ENCODE measurements around the gene PPP4R4. TPM values are rescaled to one million over a fixed set of nuclear protein-coding genes. Genes with fewer than 3 reads are reported as not detected.
"Not testable (repeated sequence)": the region's sequence is repeated elsewhere in the genome, so short reads cannot be mapped to it uniquely, and the experiment has no call there.

Gene PPP4R4
- total RNA-seq, 1 experiment from 2014 or later: 3.9 TPM

- Histone ChIP-seq H3K9ac (ENCODE audit: extremely low read depth, insufficient read length, low read length) (no peak overlapping the region), H3T11ph (ENCODE audit: low read length) (no peak overlapping the region), H3K9me3 (ENCODE audit: control insufficient read depth, low read depth, low read length) (no peaks in the 10 kb centered on the region), H2AFZ (ENCODE audit: low read length) (no peak overlapping the region), H3K23me2 (ENCODE audit: insufficient read length, low read depth, low read length, poor library complexity, severe bottlenecking) (no peaks in the 10 kb centered on the region), H3K27me3 (ENCODE audit: insufficient read depth, low read length) (no peaks in the 10 kb centered on the region), H3K27ac (ENCODE audit: insufficient read length, low read depth, low read length) (no peak overlapping the region), H3K23ac (ENCODE audit: insufficient read length, low read depth, low read length) (no peak overlapping the region), H3K14ac (ENCODE audit: insufficient read depth, low read length) (no peak overlapping the region), H2BK120ac (ENCODE audit: low read depth, low read length, poor library complexity, severe bottlenecking) (no peak overlapping the region), H2BK12ac (ENCODE audit: insufficient read length, low read depth, low read length) (no peak overlapping the region), H3K4ac (ENCODE audit: low read depth, low read length) (no peak overlapping the region), H4K20me1 (ENCODE audit: control insufficient read depth, insufficient read depth, insufficient read length) (no peaks in the 10 kb centered on the region), H3K4me2 (ENCODE audit: insufficient read depth, insufficient read length, low read length) (no peak overlapping the region), H4K8ac (replicated peaks; ENCODE audit: insufficient read length, low read depth, low read length) (no peak overlapping the region), H3K4me1 (ENCODE audit: insufficient read depth, low read length) (no peaks in the 10 kb centered on the region), H2BK20ac (ENCODE audit: low read depth, low read length, poor library complexity, severe bottlenecking) (no peak overlapping the region), H2BK15ac (ENCODE audit: low read depth, low read length) (no peak overlapping the region), H2BK5ac (ENCODE audit: insufficient read length, low read length) (no peak overlapping the region), H4K91ac (ENCODE audit: insufficient read length, low read depth, low read length) (no peak overlapping the region), H3K79me2 (ENCODE audit: insufficient read depth, low read length) (no peaks in the 10 kb centered on the region), H3K18ac (ENCODE audit: insufficient read length, low read depth, low read length) (no peak overlapping the region), H2AK5ac (ENCODE audit: insufficient read length, low read length) (no peak overlapping the region), H4K5ac (ENCODE audit: insufficient read length, low read depth, low read length) (no peak overlapping the region), H3K56ac (ENCODE audit: insufficient read length, low read depth, low read length) (no peak overlapping the region), H3K79me1 (ENCODE audit: insufficient read depth, low read depth, low read length, poor library complexity, severe bottlenecking) (no peaks in the 10 kb centered on the region)
- peaks cover 0 to 6% (median 0%) of the 10 kb centered on the region in 3 experiments; a peak in 1 of 7 replicates for H3K36me3 Mint-ChIP-seq (ENCODE audit: insufficient read depth in 1 of 3, low read depth in 3 of 3)
- no peaks in the 10 kb centered on the region for H3K9me3 Mint-ChIP-seq
- H3K4me3 Mint-ChIP-seq: no peak overlapping the region
- H3K27ac Mint-ChIP-seq: no peak overlapping the region
- DNase-seq: no peak
- no CpG with 5 or more reads among the region's 10 CpGs for WGBS (ENCODE audit: extremely low coverage, insufficient read length, low lambda C conversion rate)
- H3K4me1 Mint-ChIP-seq: no peaks in the 10 kb centered on the region
- TF ChIP-seq CTCF (conservative IDR thresholded peaks at IDR 0.05): no peak
- H3K27me3 Mint-ChIP-seq (ENCODE audit: low read depth): no peaks in the 10 kb centered on the region
Measured at GRCh38 chr14:94269156-94269555, 95.0 kb downstream of the PPP4R4 start.

- H3K14ac ChIP-seq (ENCODE audit: insufficient read depth, low read length); H2BK120ac ChIP-seq (ENCODE audit: low read depth, low read length, poor library complexity, severe bottlenecking); H2BK15ac ChIP-seq (ENCODE audit: low read depth, low read length); H3K27me3 Mint-ChIP-seq (ENCODE audit: low read depth); H2BK5ac ChIP-seq (ENCODE audit: insufficient read length, low read length); H3K9me3 ChIP-seq (ENCODE audit: control insufficient read depth, low read depth, low read length); H3K27ac Mint-ChIP-seq; DNase-seq; H3K4me3 Mint-ChIP-seq; H2AK5ac ChIP-seq (ENCODE audit: insufficient read length, low read length); H2BK12ac ChIP-seq (ENCODE audit: insufficient read length, low read depth, low read length); H3K9me3 Mint-ChIP-seq; H3K4me2 ChIP-seq (ENCODE audit: insufficient read depth, insufficient read length, low read length); H3K18ac ChIP-seq (ENCODE audit: insufficient read length, low read depth, low read length); H4K8ac ChIP-seq (replicated peaks; ENCODE audit: insufficient read length, low read depth, low read length); H3K9ac ChIP-seq (ENCODE audit: extremely low read depth, insufficient read length, low read length); H3K4me1 ChIP-seq (ENCODE audit: insufficient read depth, low read length); H2BK20ac ChIP-seq (ENCODE audit: low read depth, low read length, poor library complexity, severe bottlenecking); H3K23me2 ChIP-seq (ENCODE audit: insufficient read length, low read depth, low read length, poor library complexity, severe bottlenecking); H3K4ac ChIP-seq (ENCODE audit: low read depth, low read length); H3K27me3 ChIP-seq (ENCODE audit: insufficient read depth, low read length); H3K36me3 Mint-ChIP-seq (ENCODE audit: insufficient read depth in 1 of 3, low read depth in 3 of 3); H3K79me2 ChIP-seq (ENCODE audit: insufficient read depth, low read length); H3K23ac ChIP-seq (ENCODE audit: insufficient read length, low read depth, low read length); H4K20me1 ChIP-seq (ENCODE audit: control insufficient read depth, insufficient read depth, insufficient read length); H3T11ph ChIP-seq (ENCODE audit: low read length); H4K5ac ChIP-seq (ENCODE audit: insufficient read length, low read depth, low read length); H3K56ac ChIP-seq (ENCODE audit: insufficient read length, low read depth, low read length); H4K91ac ChIP-seq (ENCODE audit: insufficient read length, low read depth, low read length); H3K79me1 ChIP-seq (ENCODE audit: insufficient read depth, low read depth, low read length, poor library complexity, severe bottlenecking); H3K4me1 Mint-ChIP-seq; H2AFZ ChIP-seq (ENCODE audit: low read length); H3K27ac ChIP-seq (ENCODE audit: insufficient read length, low read depth, low read length): not testable (repeated sequence)
- no CpG with 5 or more reads among the region's 11 CpGs for WGBS (ENCODE audit: extremely low coverage, insufficient read length, low lambda C conversion rate)
Measured at GRCh38 chr14:94276898-94277561, 102.9 kb downstream of the PPP4R4 start.
